Heart left ventricle (tissue), 16 donors: ENCODE data around the gene PIM3. TPM values are rescaled to one million over a fixed set of nuclear protein-coding genes. Genes with fewer than 3 reads are reported as not detected.

ENCODE experiments used
- ATAC-seq, 4 donors: fragments of 200-7000 bp; cut with Tn5 transposase; one replicate each; pipeline ENCODE4 v1.9.1; 2020 to 2022; ENCODE audit warnings: moderate library complexity in 4 of 4, mild to moderate bottlenecking in 3 of 4, moderate number of reproducible peaks in 1 of 4
- DNase-seq, 5 donors: peaks; one replicate each; pipeline ENCODE4 v3.0.0-alpha.2; 2020
- H3K27ac ChIP-seq, 12 donors: fragments of 200-600 bp; sonication (generic) in 4 of 12; one replicate each; pipeline versions ENCODE4 v1.5.0 to v1.8.0; 2016 to 2022; ENCODE audit warnings: mild to moderate bottlenecking in 2 of 12
- H3K27me3 ChIP-seq, 9 donors: fragments of 200-600 bp; sonication (generic) in 2 of 9; one replicate each; pipeline versions ENCODE4 v1.5.1 to v1.8.0; 2016 to 2022; ENCODE audit warnings: mild to moderate bottlenecking in 3 of 9
- H3K36me3 ChIP-seq, 9 donors: fragments of 200-600 bp; sonication (generic) in 2 of 9; one replicate each; pipeline versions ENCODE4 v1.5.0 to v1.8.0; 2018 to 2022; ENCODE audit warnings: mild to moderate bottlenecking in 2 of 9
- H3K4me1 ChIP-seq, 12 donors: fragments of 200-600 bp; sonication (generic) in 4 of 12; one replicate each; pipeline versions ENCODE4 v1.5.0 to v1.8.0; 2016 to 2022; ENCODE audit warnings: mild to moderate bottlenecking in 3 of 12
- H3K4me3 ChIP-seq, 12 donors: fragments of 200-600 bp; sonication (generic) in 4 of 12; one replicate each; pipeline versions ENCODE4 v1.5.0 to v1.8.0; 2017 to 2022; ENCODE audit warnings: mild to moderate bottlenecking in 9 of 12, moderate library complexity in 4 of 12
- H3K9me3 ChIP-seq, 12 donors: fragments of 200-600 bp; sonication (generic) in 4 of 12; one replicate each; pipeline versions ENCODE4 v1.5.0 to v1.8.0; 2016 to 2022; ENCODE audit warnings: mild to moderate bottlenecking in 1 of 12
- CTCF ChIP-seq, 12 donors: fragments of 200-600 bp; sonication (generic) in 4 of 12; IDR thresholded peaks; one replicate each; pipeline versions ENCODE4 v1.5.0 to v1.8.0; 2018 to 2022; ENCODE audit warnings: antibody characterized with exemption in 12 of 12, mild to moderate bottlenecking in 5 of 12
- POLR2A ChIP-seq, 2 donors: fragments of 450-650 bp; IDR thresholded peaks; one replicate each; pipeline ENCODE4 v1.6.1; 2017; ENCODE audit warnings: antibody characterized with exemption in 2 of 2, mild to moderate bottlenecking in 2 of 2, moderate library complexity in 2 of 2
- WGBS, 4 donors: extraction: QIAGEN DNeasy Blood & Tissue Kit in 2 of 4; methylation state at CpG; one replicate each; pipeline versions ENCODE4 v1.1.5 to v1.1.7; 2013 to 2018; 5-methylcytosine and 5-hydroxymethylcytosine counted together
- intact Hi-C, 10 donors: fragments of 100-400 bp; cut with DNase I; formaldehyde crosslinking; loops; one replicate each; pipeline versions ENCODE4 v1.11.1 to v1.14.2; 2022
- microRNA-seq, 4 donors: library from miRNA; unstranded; fragments of <30 nt; microRNA quantifications; one replicate each; pipeline versions ENCODE4 to v1.2.0, GENCODE V29; 2017 to 2020
- polyA plus RNA-seq, 2 donors: library from polyadenylated mRNA; stranded (reverse); fragments of 200-250 nt; gene quantifications; one replicate each; pipeline ENCODE4 v1.2.3, GENCODE V29; 2013
- total RNA-seq, 9 donors: library from RNA; depleted of rRNA in 2 of 9; stranded (reverse); fragments of >200 nt in 2 of 9; fragmentation: NEBNext Ultra II Directional in 3 of 9; extraction: Animal tissue kit (Norgen Biotek cat#: 25700) in 3 of 9; gene quantifications; one replicate each; pipeline versions ENCODE4 v1.1.0 to v1.2.4, GENCODE V29; 2016 to 2023
- donor health status: ischemic (EF 13 %, LVEDD 7.1; RV severe dilation, severe dysfunction).
- donor health status: healthy with polysubstance abuse.
- donor health status: DM: no; HTN: yes; CAD: no.
- donor health status: DM: no; HTN: no; CAD: no.
- donor health status: ischemic (EF 25% LVEDD 6.9; RV normal size, moderate dysfunction).
- donor health status: ischemic (EF 25% LVEDD 5.7; RV mildly dilated, moderate dysfunction).
- donor health status: healthy.
- donor health status: DM: yes; HTN: yes; CAD: no.
- donor health status: ischemic (EF 35%, LVEDD 5.7; RV mildly dilated, moderate dysfunction).
- donor health status: nonischemic (EF 11% LVEDD 7.7; RV severe dilation, severe dysfunction).
- donor health status: DM: yes; HTN: yes; CAD: no.
- donor health status: PGD.
- donor health status: ischemic (EF 29% LVEDD 5.4; RV normal size, mild dysfunction).
- donor health status: nonischemic (EF 23%, LVEDD 6.1; RV moderate dilation, normal function).

PIM3 gene
- total and polyA plus RNA-seq, 11 donors = 37.7 to 118 (median 50.2) TPM

GRCh38 chr22:50010676-50011446 lies 50.3 kb downstream of the PIM3 start:
- ATAC-seq = no peak
- H3K27me3 ChIP-seq = peaks cover 25 to 69% (median 58%) of the 10 kb centered on the region in 9 donors

GRCh38 chr22:50011447-50012210 lies 51.1 kb downstream of the PIM3 start:
- TF ChIP-seq POLR2A (IDR thresholded peaks at IDR 0.05) = no peak
- no peak for TF ChIP-seq CTCF (IDR thresholded peaks at IDR 0.05)
- Histone ChIP-seq H3K27ac (no peak overlapping the region), H3K36me3 (no peaks in the 10 kb centered on the region), H3K9me3 (no peaks in the 10 kb centered on the region), H3K4me3 (no peak overlapping the region), H3K4me1 (peaks cover 0 to 21% (median 5%) of the 10 kb centered on the region in 12 donors), H3K27me3 (peaks cover 28 to 76% (median 64%) of the 10 kb centered on the region in 9 donors)
- ATAC-seq (no peak), DNase-seq (no peak)
- 51 to 54% (median 53%) methylated on average over 17 to 18 of the region's 18 CpGs for WGBS, 4 donors
- intact Hi-C loops = no loop called here

More at GRCh38 chr22:50010676-50011446, 50.3 kb downstream of the PIM3 start:
- no peaks in the 10 kb centered on the region for H3K9me3 ChIP-seq
- intact Hi-C loops = no loop called here
- no peaks in the 10 kb centered on the region for H3K36me3 ChIP-seq
- H3K4me3 ChIP-seq = peak overlapping the region in 1 of 12 donors; percentile 17
- H3K27ac ChIP-seq = no peak overlapping the region
- no peak for DNase-seq
- WGBS, 4 donors = 5 to 9% (median 7%) methylated on average over 18 to 60 of the region's 61 CpGs
- TF ChIP-seq POLR2A (IDR thresholded peaks at IDR 0.05) (no peak), CTCF (IDR thresholded peaks at IDR 0.05) (no peak)
- peaks cover 0 to 21% (median 5%) of the 10 kb centered on the region in 12 donors for H3K4me1 ChIP-seq

- Histone ChIP-seq H3K4me1 (peaks cover 0 to 22% (median 5%) of the 10 kb centered on the region in 12 donors), H3K36me3 (no peaks in the 10 kb centered on the region), H3K9me3 (no peaks in the 10 kb centered on the region), H3K27me3 (peaks cover 34 to 83% (median 67%) of the 10 kb centered on the region in 9 donors), H3K27ac (no peak within 1 kb of the TSS), H3K4me3 (no peak within 1 kb of the TSS)
- TF ChIP-seq POLR2A (IDR thresholded peaks at IDR 0.05) (no peak), CTCF (IDR thresholded peaks at IDR 0.05) (peak in 4 of 12 donors; percentile 9 to 24 (median 16))
- intact Hi-C loops = no loop called here
- peak in 2 of 4 donors; percentile 41 to 43 for ATAC-seq
- peak in 1 of 5 donors; percentile 55 for DNase-seq
- WGBS, 4 donors = 47 to 74% (median 57%) methylated on average over 19 to 29 of the region's 29 CpGs
Observed at GRCh38 chr22:50012211-50013181, 51.9 kb downstream of the PIM3 start, which contains the start of gene IL17REL. IL17REL (minus strand) TSS chr22:50012765; CDS start chr22:50012646, 119 bp downstream.

Small RNAs within 50 kb of the gene (microRNA-seq; reads per million reads assigned to microRNA genes)
- gene MIR6821 = 0 to 0.77 (median 0.13) reads per million in 4 donors

Other genes starting within 250 kb of the PIM3 start
- 10 to 100 TPM; 13.9 to 27.0 (median 18.5) TPM for gene BRD1, start 132.9 kb upstream of the PIM3 start, total RNA-seq
- 10 to 100 TPM; 12.0 TPM for gene BRD1, start 132.9 kb upstream of the PIM3 start, polyA plus RNA-seq
- 1 to 10 TPM; 2.9 to 8.6 (median 4.9) TPM for gene ZBED4, start 106.9 kb upstream of the PIM3 start, total RNA-seq
- 1 to 10 TPM; 2.2 to 7.8 TPM for gene ZBED4, start 106.9 kb upstream of the PIM3 start, polyA plus RNA-seq
- gene ALG12, start 42.3 kb upstream of the PIM3 start, total RNA-seq = 10 to 100 TPM in 8 of 9 donors, 1 to 10 TPM in 1; 9.8 to 26.8 (median 15.2) TPM
- 10 to 100 TPM in 1 of 2 donors, 1 to 10 TPM in 1; 9.1 to 12.4 TPM for gene ALG12, start 42.3 kb upstream of the PIM3 start, polyA plus RNA-seq
- 10 to 100 TPM; 16.7 to 36.2 (median 21.6) TPM for gene CRELD2, start 42.1 kb upstream of the PIM3 start, total RNA-seq
- 10 to 100 TPM; 15.0 to 70.3 TPM for gene CRELD2, start 42.1 kb upstream of the PIM3 start, polyA plus RNA-seq
- not detected for gene IL17REL, start 52.0 kb downstream of the PIM3 start, total RNA-seq
- not detected for gene IL17REL, start 52.0 kb downstream of the PIM3 start, polyA plus RNA-seq
- not detected for gene TTLL8, start 97.5 kb downstream of the PIM3 start, total RNA-seq
- not detected for gene TTLL8, start 97.5 kb downstream of the PIM3 start, polyA plus RNA-seq
- under 1 TPM in 4 of 9 donors, not detected in 5; 0.07 to 0.80 (median 0.30) TPM for gene MLC1, start 124.7 kb downstream of the PIM3 start, total RNA-seq
- gene MLC1, start 124.7 kb downstream of the PIM3 start, polyA plus RNA-seq = under 1 TPM; 0.03 to 0.19 TPM
- gene MOV10L1, start 129.2 kb downstream of the PIM3 start, total RNA-seq = under 1 TPM in 3 of 9 donors, not detected in 6; 0.09 to 0.63 (median 0.13) TPM
- gene MOV10L1, start 129.2 kb downstream of the PIM3 start, polyA plus RNA-seq = under 1 TPM; 0.06 to 0.27 TPM
- gene PANX2, start 210.0 kb downstream of the PIM3 start, total RNA-seq = under 1 TPM in 5 of 9 donors, not detected in 4; 0.08 to 0.77 (median 0.56) TPM
- under 1 TPM in 1 of 2 donors, not detected in 1; 0.08 TPM for gene PANX2, start 210.0 kb downstream of the PIM3 start, polyA plus RNA-seq
- gene TRABD, start 225.1 kb downstream of the PIM3 start, total RNA-seq = 10 to 100 TPM; 14.3 to 28.1 (median 17.5) TPM
- 10 to 100 TPM; 25.8 to 32.9 TPM for gene TRABD, start 225.1 kb downstream of the PIM3 start, polyA plus RNA-seq
- 10 to 100 TPM; 10.4 to 23.8 (median 12.8) TPM for gene SELENOO, start 240.2 kb downstream of the PIM3 start, total RNA-seq
- 10 to 100 TPM; 16.0 to 20.4 TPM for gene SELENOO, start 240.2 kb downstream of the PIM3 start, polyA plus RNA-seq